Panc1 (cell line): Measurements from ENCODE around the gene RIPOR3.

Source experiments
- CTCF ChIP-seq: fragments of 450-650 bp; IDR thresholded peaks from 2 replicates; pipeline ENCODE4 v1.5.1; 2017; ENCODE audit warnings: mild to moderate bottlenecking
- POLR2AphosphoS5 ChIP-seq: IDR thresholded peaks from 2 replicates; pipeline ENCODE4 v1.6.1; 2012; ENCODE audit warnings: mild to moderate bottlenecking, low read depth, low read length, moderate library complexity
- TCF7L2 ChIP-seq: IDR thresholded peaks from 2 replicates; pipeline ENCODE4 v1.6.1; 2011; ENCODE audit warnings: mild to moderate bottlenecking, low read depth, low read length, inconsistent platforms
- TF ChIP-seq, protein P1 (sequence below), 2 experiments: IDR thresholded peaks; 2 replicates each; pipeline ENCODE4 v1.6.1; 2011 to 2012; ENCODE audit warnings: low read depth in 2 of 2, control low read depth in 1 of 2, low read length in 1 of 2, mild to moderate bottlenecking in 1 of 2, moderate library complexity in 1 of 2; ENCODE audit not compliant: insufficient read depth in 1 of 2

- no peak for TF ChIP-seq CTCF
- TF ChIP-seq, protein P1, sequence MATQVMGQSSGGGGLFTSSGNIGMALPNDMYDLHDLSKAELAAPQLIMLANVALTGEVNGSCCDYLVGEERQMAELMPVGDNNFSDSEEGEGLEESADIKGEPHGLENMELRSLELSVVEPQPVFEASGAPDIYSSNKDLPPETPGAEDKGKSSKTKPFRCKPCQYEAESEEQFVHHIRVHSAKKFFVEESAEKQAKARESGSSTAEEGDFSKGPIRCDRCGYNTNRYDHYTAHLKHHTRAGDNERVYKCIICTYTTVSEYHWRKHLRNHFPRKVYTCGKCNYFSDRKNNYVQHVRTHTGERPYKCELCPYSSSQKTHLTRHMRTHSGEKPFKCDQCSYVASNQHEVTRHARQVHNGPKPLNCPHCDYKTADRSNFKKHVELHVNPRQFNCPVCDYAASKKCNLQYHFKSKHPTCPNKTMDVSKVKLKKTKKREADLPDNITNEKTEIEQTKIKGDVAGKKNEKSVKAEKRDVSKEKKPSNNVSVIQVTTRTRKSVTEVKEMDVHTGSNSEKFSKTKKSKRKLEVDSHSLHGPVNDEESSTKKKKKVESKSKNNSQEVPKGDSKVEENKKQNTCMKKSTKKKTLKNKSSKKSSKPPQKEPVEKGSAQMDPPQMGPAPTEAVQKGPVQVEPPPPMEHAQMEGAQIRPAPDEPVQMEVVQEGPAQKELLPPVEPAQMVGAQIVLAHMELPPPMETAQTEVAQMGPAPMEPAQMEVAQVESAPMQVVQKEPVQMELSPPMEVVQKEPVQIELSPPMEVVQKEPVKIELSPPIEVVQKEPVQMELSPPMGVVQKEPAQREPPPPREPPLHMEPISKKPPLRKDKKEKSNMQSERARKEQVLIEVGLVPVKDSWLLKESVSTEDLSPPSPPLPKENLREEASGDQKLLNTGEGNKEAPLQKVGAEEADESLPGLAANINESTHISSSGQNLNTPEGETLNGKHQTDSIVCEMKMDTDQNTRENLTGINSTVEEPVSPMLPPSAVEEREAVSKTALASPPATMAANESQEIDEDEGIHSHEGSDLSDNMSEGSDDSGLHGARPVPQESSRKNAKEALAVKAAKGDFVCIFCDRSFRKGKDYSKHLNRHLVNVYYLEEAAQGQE (IDR thresholded peaks at IDR 0.05; ENCODE audit: insufficient read depth in 1 of 2, low read depth in 2 of 2, low read length in 1 of 2) = no peak
- TF ChIP-seq POLR2AphosphoS5 = no peak
- no peak for TF ChIP-seq TCF7L2
Measured at GRCh38 chr20:50723672-50724071, 32.3 kb upstream of the RIPOR3 start.
